SK-N-MC (cell line): ENCODE results near the gene DTWD1.

Source experiments
- EZH2 ChIP-seq: fragments of 200-600 bp; sonication (generic); IDR thresholded peaks from one replicate; pipeline ENCODE4 v1.6.1; 2017; ENCODE audit warnings: antibody characterized with exemption
- POLR2AphosphoS5 ChIP-seq: IDR thresholded peaks from 2 replicates; pipeline ENCODE4 v1.6.1; 2012; ENCODE audit warnings: mild to moderate bottlenecking, low read depth, low read length, borderline replicate concordance

GRCh38 chr15:49589030-49589429 is 31.8 kb upstream of the DTWD1 start:
- TF ChIP-seq EZH2 (no peak), POLR2AphosphoS5 (no peak)
